GM19452 (cell line): Measurements from ENCODE around the gene HPSE2.
A peak's percentile ranks its signal among the peaks of the same experiment; 100 is the strongest.

Experiments
- ATAC-seq: cut with Tn5 transposase; IDR thresholded peaks from one replicate; pipeline ENCODE4 v1.9.1; 2021; ENCODE audit not compliant: unreplicated experiment

Gene HPSE2

DNA sequence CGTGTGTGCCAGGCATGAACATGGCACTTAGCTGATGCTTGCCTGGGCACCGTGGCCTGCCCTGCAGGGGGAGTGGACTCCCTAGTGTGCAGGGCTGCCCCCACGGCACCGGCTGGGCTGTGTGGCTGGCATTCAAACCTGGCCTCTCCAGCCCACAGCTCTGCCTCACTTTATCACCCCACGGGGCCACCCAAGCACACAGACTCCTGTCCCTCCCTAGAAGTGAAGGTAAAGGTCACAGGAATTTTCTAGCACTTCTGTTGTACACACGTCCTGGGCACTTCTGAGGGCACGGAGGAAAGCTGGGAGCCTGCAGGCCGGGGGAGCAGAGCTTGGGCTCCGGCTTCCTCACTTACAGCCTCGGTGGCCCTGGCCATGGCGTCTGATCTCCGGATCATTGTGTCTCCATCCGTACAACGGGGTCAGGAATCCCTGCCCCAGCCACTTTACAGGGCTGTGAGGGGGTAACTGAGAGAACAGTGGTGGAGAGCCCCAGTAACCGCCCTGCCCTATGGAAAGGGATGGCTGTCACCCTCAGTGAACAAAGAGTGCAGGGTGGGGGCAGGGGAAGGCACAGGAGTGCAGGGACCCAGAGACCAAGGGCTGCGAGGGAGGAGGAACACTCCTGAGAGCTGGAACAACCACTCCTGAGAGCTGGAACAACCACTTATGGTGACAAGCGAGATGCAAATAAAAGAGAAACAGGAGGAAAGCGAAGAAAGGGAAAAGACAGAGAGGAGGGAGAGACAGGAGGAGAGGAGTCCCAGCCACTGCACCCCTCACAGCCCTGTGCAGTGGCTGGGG lies 816.8 kb downstream of the HPSE2 start:
- no peak for ATAC-seq

DNA sequence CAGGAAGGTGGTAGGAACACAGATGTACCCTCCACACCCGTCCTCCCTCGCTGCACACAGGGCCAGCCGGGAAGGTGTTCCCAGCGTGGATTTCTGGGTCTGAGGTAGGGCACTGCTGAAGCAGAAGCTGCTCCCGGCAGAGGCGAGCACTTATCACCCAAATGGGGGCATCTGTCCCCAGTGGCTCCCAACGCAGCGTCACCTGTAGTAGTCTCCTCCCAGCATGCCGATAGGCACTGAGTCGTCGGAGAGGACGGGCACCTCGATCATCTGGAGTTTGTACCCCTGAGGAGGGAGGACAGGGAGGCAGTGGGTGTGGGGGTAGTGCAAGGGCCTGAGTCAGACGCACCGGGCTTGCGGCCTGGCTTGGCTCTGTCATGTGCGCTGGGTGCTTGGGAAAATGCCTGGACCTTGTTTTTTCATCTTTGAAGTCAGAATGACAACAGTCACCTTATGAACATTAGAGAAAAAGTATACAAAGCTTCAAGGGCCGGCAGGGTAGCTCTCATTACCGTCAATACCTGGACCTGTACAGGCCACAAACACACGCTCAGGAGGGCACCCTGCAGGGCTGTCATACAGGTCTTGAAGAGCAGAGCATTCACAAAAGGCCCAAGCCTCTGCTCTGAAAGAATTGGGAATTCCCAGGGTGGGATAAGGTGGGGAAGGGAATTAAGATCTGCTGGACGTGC lies 817.5 kb downstream of the HPSE2 start:
- no peak for ATAC-seq

DNA sequence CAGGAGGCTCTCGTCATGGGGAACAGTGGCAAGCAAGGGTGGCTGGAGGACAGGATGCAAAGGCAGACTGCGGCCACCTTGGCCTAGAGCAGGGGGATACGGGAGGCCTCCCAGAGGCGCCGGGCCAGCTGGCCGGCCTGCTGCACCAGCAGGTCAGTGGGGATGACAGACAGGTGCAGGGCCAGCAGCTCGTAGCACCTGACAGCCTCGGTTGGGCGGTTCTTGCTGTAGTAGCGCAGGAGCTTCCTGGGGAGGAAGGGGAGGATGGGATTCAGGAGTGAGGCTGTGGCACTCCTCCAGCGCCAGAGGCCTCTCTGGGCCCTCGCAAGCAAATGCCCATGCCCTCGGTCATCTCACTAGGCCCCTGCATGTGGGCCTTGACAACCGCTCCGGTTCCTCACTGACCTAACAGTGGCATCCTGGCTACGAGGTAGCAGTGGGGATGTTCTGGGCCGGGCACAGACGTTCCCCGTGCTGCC lies 818.1 kb downstream of the HPSE2 start:
- no peak for ATAC-seq

DNA sequence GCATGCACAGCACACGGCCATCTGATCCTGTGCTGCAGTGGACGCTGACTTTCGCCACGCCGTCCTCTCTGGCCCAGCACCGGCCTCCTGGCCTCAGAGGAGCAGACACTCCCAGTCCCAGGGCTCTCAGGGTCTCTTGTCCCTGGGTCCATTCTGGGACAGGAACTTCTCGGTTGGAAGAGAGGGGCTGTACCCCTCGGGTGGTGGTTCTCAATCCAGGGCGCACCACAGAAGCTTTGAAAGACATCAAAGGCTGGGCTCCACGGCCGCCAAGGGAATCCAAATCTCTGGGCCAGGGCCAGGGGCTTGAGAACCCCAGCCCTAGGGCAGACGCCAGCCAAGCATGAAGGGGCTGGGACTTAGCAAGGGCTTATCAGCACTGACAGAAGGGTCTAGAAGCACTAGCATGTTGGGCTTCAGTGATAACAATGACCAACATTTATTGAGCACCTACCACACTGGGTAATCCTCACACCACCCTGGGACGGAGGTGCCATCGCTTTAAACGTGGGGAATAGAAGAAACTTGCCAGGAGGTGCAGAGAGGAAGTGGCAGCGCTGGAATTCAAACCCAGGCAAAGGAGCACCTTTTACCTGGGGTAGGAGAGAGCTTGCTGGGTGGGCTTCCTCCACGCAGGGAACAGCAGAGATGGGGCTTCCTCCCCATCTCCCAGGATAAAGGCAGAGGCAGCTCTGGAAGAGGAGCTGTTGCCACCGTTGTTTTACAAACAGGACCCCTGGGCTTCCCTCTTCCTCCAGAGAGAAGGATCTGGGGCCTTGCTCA lies 818.9 kb downstream of the HPSE2 start:
- no peak for ATAC-seq

DNA sequence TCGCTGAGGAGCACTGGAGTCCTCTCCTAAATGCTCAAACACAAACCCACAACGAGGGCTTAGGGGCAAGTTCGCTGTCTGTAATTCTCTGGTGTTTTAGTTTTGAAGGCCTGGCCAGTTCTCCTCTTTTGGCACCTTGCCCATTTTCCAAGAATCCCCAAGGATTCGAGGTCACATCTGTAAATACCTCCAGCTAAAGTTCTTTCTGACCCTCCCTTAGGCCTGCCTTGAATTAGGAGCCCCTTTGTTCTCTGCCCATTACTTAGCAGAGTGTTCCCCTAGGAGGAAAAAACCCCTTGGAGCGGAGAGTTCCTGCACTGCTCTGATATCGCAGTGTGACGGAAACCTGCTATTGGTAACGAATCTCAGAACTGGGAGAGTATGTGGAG lies 819.9 kb downstream of the HPSE2 start:
- no peak for ATAC-seq

DNA sequence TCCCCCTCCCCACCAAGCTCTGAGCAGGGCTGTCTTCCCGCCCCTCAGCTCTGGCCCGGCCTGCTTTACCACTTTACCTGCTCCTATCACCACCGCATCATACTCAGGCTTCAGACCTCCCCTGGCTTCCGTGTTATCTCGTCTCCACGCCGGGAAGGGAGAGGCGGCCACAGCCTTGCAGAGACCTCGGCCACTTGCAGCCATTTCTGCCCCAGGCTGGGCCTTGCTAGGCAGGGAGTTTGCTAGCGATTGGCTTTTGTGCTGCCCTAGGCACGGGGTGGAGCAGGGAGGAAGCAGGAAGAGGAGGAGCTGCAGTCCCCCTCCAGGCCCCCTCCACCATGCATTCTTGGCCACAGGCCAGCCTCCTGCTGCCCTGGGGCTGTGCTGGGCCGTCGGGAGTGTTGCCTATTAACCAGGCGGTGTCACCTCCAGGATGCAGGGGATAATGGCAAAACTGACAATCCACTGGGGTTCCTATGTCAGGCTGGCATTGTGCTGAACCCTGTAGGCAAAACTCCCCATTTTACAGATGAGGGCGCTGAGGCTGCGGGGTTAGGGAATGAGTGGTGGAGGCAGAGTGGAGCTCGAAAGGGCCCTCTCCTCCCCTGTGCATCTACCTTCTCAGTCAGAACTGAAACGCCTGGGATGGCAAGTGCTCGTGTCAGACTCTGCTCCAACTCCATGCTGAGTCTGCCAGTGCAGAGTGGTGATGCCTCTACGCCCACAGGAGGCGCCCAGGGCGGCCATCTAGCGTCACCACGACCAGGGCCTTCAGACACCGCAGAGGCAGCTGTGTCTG lies 820.5 kb downstream of the HPSE2 start, which contains the start of gene PYROXD2:
Gene PYROXD2 (minus strand): TSS at position 251 of the 799 bp plus-strand sequence. CDS start 47 bp downstream, at position 204.
- ATAC-seq: no peak

DNA sequence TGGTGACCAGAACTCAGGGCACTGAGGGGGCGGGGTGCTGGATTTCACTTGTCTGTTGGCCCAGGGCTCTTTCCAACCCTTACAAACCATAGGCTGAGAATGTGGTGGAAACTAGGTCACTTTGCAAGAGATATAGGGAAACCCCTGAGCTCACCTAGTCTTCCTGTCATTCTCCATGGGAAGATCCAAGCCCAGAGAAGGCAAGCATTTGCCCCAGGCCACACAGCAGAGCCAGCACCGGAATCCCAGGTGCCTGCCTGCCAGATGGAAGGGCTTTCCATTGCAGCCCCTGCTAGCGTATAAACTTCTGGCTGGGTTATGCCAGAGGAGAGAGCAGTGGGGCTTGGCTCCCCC lies 821.1 kb downstream of the HPSE2 start:
- ATAC-seq: no peak

DNA sequence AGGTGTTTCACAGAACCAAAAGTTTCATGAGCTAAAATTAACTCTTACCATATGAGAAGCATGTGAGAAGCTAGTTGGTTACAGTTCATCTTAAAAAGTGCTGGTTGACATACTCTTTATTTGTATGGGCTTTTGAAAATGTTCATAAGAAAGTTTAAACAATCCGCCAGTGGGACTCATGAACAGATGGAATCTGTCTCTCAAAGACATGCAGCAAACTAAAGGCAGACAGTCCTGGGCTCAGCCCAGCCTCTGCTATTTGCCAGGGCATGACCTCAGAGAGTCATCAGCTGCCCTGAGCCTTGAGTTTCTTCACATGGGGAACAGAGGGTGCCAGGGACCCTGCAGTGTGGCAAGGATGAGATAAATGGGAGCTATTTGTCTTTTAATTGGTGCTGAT lies 823.9 kb downstream of the HPSE2 start:
- ATAC-seq: no peak

DNA sequence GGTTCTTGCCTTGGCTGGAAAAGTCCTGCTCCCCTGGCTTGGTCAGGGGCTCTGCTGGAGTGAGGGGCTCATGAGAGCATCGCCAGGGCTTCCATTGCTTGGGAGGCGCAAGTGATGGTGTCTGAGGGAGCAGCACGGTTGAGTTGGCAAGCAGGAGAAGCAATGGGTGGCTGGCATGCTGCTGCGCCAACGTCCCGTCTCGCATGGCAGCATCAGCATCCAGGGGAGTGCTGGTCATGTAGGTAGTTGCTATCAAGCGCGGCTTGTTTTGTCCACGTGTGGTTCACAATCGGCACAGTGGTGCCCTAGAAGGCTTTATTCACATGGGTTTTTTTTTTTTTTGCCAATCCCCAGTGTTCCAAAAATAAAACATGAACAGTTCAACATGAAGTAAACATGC lies 824.5 kb downstream of the HPSE2 start:
- ATAC-seq: no peak

DNA sequence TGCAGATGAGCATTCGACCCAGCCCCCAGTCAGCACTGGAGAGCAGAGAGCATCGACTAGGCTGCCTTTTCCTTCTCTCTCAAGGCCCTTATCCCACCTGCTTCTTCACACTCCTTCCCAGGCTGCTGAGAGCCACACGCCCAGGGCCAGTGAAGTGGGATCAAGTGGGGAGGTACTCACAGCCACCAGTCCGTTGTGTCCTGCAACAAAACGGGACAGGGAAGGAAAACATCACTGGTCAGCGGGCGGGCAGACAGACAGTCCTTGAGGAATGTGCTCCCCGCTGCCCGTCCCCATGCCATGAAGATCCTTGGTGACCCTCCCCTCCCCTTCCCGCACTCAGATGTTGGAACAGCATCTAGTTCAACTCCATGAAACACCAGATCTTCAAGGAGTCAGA lies 824.9 kb downstream of the HPSE2 start:
- ATAC-seq: no peak

DNA sequence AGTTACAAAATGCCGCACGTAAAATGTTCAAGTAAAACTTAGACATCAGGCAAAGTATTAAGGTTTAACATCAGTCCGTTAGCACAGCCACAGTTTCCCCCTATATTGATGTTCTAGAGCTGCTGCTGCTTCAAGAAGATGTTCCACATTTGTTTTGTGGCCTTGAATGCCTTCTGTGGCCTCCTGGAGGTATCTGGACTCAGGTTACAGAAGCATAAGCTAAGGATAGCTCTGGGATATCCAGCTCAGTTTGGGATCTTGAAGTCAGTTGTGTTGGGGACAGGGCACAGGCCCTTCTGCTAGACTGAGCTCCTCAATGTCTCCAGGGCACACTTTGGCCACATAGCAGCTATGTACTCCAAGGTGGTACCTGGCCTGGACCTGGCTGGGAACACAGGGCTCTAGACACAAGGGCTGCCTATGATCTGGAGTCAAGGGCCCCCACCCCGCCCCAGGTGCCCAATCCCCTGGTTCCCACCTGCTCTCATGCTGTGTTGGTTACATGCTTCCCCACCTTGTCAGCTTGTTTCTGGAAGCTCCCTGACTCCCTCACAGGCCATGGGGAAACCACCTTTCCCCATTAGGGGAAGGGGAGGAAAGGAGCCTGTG lies 825.4 kb downstream of the HPSE2 start:
- ATAC-seq: no peak

DNA sequence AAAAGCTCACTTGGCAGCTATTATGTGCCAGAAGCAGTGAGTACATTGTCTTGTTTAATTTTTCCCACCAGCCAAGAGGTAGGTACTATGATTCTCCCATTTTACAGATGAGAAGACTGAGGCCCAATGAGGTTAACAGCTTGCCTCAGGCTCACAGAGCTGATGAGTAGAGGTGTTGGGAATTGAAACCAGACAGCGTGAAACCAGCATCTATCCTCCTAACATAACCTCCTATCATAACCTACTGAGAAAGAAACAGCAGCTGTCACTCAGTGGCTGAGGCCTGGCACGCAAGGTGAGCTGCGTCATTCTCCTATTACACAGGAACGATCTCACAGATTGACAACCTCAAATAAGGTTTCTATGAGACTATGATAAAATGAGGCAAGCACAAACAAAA lies 826.9 kb downstream of the HPSE2 start:
- peak; percentile 75 for ATAC-seq

DNA sequence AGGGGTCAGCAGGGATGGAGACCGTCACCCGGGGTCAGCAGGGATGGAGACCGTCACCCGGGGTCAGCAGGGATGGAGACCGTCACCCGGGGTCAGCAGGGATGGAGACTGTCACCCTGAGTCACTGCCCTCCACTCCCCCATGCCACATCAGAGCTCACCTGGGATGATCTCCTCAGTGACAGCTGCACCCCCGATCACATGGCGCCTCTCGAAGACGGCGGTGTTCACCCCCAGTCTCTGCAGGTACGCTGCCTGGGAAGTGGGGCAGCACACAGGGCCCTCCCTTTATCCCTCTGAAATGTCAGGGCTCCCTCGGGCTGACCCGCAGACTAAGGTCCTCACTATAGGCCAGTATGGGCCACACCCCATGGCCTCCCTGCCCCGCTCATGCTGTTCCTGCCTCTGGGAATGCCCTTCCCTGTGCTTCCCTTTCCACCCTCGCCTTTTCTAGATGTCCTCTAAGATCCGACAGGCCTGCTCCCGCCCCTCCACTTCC lies 827.9 kb downstream of the HPSE2 start:
- ATAC-seq: no peak
